Cardiac fibroblast (primary cell): Measurements from ENCODE around the gene COBL.

Source experiments
- DNase-seq, 2 donors: peaks; one replicate each; pipeline versions ENCODE4 v3.0.0 to v3.0.0-alpha.2; 2010; ENCODE audit warnings: low read depth in 2 of 2
- H3K4me3 ChIP-seq, 2 donors: replicated peaks in 1 of 2; 1 replicate in 1 of 2; 2 replicates in 1 of 2; pipeline ENCODE4 v1.5.1; 2011; ENCODE audit warnings: low read depth in 2 of 2, low read length in 2 of 2, mild to moderate bottlenecking in 2 of 2, moderate library complexity in 1 of 2
- TF ChIP-seq, protein P1 (sequence below): IDR thresholded peaks from one replicate; pipeline ENCODE4 v1.5.1; 2011; ENCODE audit warnings: low read depth, mild to moderate bottlenecking, low read length, inconsistent platforms

The COBL gene

DNA sequence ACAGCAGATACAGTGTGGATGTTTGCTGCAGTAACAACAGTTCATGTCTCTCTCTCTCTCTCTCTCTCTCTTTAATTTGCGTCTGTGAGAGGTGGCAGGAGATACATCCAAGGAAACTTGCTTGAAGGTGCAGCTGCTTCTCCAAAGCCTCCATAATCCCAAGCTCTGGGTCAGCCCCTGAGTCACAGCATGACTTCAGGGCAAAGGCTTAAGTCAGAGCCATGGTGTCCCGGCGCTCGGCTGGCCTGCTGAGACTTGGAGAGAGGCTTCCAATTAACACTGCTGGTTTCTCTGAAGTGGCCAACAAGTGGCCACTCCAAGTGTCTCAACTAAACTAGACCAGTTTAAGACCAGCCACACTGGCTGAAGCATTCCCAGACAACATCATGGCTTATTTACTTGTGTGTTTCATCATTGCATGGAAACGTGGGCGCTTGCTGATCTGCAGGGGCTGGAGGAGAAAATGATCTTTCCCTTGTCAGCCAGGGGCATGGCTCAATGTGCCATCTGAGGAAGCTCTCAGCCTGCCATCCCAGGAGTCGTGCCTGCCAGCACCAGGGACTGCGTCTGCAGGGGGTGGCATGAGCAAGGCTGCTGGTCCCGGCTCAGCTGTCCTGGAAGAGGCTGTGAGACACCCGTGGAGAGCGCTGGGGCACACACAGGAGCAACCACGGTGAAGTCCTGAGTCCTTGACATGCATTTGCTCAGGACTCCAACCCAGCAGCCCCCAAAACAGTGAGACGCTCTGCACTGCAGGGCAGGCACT, 254.2 kb downstream of the COBL start:
- H3K4me3 ChIP-seq: no peak overlapping the region
- TF ChIP-seq, protein P1, sequence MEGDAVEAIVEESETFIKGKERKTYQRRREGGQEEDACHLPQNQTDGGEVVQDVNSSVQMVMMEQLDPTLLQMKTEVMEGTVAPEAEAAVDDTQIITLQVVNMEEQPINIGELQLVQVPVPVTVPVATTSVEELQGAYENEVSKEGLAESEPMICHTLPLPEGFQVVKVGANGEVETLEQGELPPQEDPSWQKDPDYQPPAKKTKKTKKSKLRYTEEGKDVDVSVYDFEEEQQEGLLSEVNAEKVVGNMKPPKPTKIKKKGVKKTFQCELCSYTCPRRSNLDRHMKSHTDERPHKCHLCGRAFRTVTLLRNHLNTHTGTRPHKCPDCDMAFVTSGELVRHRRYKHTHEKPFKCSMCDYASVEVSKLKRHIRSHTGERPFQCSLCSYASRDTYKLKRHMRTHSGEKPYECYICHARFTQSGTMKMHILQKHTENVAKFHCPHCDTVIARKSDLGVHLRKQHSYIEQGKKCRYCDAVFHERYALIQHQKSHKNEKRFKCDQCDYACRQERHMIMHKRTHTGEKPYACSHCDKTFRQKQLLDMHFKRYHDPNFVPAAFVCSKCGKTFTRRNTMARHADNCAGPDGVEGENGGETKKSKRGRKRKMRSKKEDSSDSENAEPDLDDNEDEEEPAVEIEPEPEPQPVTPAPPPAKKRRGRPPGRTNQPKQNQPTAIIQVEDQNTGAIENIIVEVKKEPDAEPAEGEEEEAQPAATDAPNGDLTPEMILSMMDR: no peak
- no peak for DNase-seq

DNA sequence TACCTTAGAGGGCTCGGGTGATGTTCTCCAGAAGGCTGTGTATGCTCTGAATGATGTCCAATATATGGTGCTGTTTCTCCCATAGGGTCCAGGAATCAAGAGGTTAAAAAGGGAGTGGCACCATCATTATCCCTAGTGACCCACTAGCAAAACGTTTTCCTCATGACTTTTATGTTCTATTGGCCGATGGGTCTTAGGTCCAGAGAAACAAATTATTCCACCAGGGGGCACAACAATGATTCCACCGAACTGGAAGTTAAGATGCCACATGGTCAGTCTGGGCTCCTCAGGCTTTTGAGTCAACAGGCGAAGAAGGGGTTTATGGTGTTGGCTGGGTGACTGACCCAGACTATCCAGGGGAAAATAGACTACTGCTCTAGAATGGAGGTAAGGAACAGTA, 256.1 kb downstream of the COBL start:
- DNase-seq: peak in 1 of 2 donors; percentile 29
- no peak overlapping the region for H3K4me3 ChIP-seq
- TF ChIP-seq, protein P1: no peak

DNA sequence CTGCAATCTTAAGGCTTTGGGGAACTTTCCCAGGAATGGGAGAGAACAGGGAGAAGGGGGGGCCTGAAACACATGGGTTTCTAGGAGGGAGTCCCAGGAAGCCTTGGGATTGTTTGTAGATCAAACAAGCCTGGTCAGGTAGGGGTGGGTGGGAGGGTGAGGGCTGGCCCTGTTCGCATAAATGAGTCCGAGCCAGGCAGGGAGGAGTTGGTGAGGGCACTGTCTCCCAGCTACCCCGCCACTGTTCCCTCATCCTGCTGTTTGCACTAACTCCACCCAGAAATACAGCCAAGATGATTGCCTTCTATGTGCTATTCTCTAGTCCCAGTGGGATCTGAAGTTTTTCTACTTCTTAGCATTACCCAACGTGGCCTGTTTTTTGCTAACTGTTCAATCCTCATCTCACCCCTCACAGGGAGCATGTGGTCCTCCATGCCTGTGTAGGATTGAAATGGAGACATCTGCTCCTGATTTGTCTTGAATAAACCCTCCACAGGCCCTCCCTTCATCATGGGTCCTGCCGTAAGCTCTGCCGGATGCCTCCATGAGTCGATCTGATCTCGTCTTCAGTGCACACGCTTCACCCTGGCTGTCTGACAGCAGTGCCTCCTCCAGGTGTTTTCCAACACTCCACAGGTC, 257.0 kb downstream of the COBL start:
- TF ChIP-seq, protein P1: no peak
- no peak overlapping the region for H3K4me3 ChIP-seq
- DNase-seq: no peak

DNA sequence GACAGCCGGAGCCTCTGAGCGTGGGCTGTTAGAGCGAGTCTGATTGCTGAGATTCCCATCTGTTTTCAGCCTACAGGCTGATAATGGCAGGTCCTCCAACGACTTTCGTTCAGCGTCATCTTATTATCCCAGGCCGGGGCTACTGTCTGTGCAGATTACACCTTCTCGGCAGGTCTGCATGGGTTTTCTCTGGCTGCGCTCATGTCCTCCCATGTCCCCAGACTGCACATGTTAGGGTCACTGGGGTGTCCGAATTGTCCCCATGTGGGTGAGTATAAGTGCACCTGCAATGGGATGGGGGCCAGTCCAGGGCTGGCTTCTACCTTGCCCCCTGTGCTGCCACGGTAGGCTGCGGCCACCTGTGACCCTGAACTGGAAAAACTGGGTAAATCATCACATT, 257.8 kb downstream of the COBL start:
- TF ChIP-seq, protein P1: no peak
- no peak for DNase-seq
- H3K4me3 ChIP-seq: no peak overlapping the region

DNA sequence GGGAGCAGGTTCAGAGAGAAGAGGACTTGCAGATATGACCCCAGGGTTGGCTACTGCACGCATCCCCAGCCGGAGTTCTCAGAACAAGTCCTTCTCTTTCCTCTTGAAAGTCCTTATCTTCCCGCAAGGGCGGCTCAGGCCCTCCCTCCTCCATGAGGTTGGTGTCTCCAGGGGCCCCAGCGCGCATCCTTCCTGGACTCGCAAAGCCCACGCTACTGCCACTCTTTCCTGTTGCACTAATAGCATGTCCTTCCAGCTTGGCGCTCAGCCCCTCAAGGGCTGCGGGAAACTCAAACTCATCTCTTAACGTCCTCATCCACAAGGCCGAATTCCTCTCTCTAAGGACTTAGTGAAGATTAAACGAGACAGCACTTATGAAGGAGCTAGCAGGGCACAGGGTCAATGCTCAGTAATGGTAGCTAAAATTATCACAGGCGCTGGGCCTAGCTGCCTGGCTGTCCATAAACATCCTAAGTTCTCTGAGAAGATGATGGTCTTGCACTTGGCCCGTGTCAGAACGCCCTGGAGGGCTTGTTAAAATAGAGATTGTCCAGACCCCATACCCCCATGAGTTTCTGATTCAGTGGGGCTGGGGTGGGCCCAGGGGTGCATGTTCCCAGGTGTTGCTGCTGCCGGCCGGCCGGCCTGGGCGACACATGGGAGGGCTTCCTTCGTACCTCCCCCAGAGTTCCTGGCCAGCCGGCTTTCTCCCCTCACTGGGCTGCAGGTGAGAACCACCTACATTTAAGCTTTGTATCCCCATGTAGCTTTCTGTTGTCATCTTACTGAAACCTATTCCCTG, 261.4 kb downstream of the COBL start:
- TF ChIP-seq, protein P1: no peak
- no peak overlapping the region for H3K4me3 ChIP-seq
- no peak for DNase-seq

DNA sequence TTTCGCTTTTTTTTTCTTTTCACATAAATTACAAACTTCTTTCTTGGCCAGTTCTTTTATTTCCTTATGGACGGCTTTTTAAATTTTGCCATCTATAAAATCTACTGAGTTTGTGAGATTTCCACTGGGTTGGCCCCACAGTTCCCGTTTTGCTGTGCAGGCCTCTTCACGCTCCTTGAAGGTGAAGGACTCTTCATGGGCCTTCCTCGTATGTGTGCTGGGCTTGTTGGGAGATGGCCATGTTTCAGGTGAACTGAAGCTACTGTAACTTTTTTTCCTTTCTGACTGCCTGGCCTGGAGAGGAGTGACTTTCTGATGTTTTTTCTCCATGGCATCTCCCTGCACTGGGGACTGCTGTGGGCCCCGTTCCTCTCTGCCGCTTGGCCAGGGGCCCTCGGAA, 262.4 kb downstream of the COBL start:
- DNase-seq: no peak
- H3K4me3 ChIP-seq: no peak overlapping the region
- TF ChIP-seq, protein P1: no peak
